Thoracic aorta (tissue), 2 donors: ENCODE measurements around the gene RBFOX1. TPM values are rescaled to one million over a fixed set of nuclear protein-coding genes. Genes with fewer than 3 reads are reported as not detected.

Experiments
- ATAC-seq: fragments of 150-250 bp; one replicate; pipeline ENCODE4 v1.8.0; 2017; ENCODE audit warnings: low read depth; ENCODE audit not compliant: insufficient number of reproducible peaks, low FRiP score
- DNase-seq: peaks from one replicate; pipeline ENCODE4 v3.0.0-alpha.2; 2020; ENCODE audit warnings: low spot score
- H3K27ac ChIP-seq, 2 donors: fragments of 200-600 bp; sonication (generic); 1 replicate in 1 of 2; 2 replicates in 1 of 2; pipeline ENCODE4 v1.5.1; 2016; ENCODE audit warnings: mild to moderate bottlenecking in 2 of 2, moderate library complexity in 2 of 2
- H3K27me3 ChIP-seq: fragments of 200-600 bp; sonication (generic); replicated peaks from 2 replicates; pipeline ENCODE4 v1.6.0; 2016; ENCODE audit warnings: mild to moderate bottlenecking; ENCODE audit not compliant: insufficient read depth
- H3K36me3 ChIP-seq: fragments of 200-600 bp; sonication (generic); one replicate; pipeline ENCODE4 v1.5.1; 2016
- H3K4me1 ChIP-seq, 2 donors: fragments of 200-600 bp; sonication (generic); 1 replicate in 1 of 2; 2 replicates in 1 of 2; pipeline versions ENCODE4 v1.5.1 to v1.6.0; 2016; ENCODE audit warnings: low read depth in 2 of 2, mild to moderate bottlenecking in 1 of 2; ENCODE audit not compliant: control insufficient read depth in 1 of 2
- H3K4me3 ChIP-seq: fragments of 200-600 bp; sonication (generic); 2 replicates; pipeline ENCODE4 v1.5.1; 2016; ENCODE audit warnings: mild to moderate bottlenecking
- H3K9me3 ChIP-seq: fragments of 200-600 bp; sonication (generic); 2 replicates; pipeline ENCODE4 v1.5.1; 2016
- CTCF ChIP-seq: fragments of 200-600 bp; sonication (generic); IDR thresholded peaks from one replicate; pipeline ENCODE4 v1.5.1; 2019; ENCODE audit warnings: antibody characterized with exemption
- total RNA-seq, 2 donors: library from RNA; depleted of rRNA; stranded (reverse); fragments of >200 nt; gene quantifications; one replicate each; pipeline versions ENCODE4 v1.1.0 to v1.2.3, GENCODE V29; 2016

RBFOX1 gene
- total RNA-seq, 2 donors from 2014 or later = not detected

- no peaks in the 10 kb centered on the region for H3K36me3 ChIP-seq
- no peak for TF ChIP-seq CTCF
- H3K9me3 ChIP-seq = no peaks in the 10 kb centered on the region
- no peak overlapping the region for H3K4me3 ChIP-seq
- ATAC-seq = no peak
- H3K27ac ChIP-seq = no peak overlapping the region
- no peak for DNase-seq
- no peaks in the 10 kb centered on the region for H3K27me3 ChIP-seq
- H3K4me1 ChIP-seq = no peaks in the 10 kb centered on the region
Observed at GRCh38 chr16:7318686-7319085, 14.0 kb upstream of the RBFOX1 start.

GRCh38 chr16:7319514-7319913 lies 13.1 kb upstream of the RBFOX1 start:
- H3K4me1 ChIP-seq = no peaks in the 10 kb centered on the region
- ATAC-seq = no peak

GRCh38 chr16:7321661-7322060 lies 11.0 kb upstream of the RBFOX1 start:
- no peak for ATAC-seq
- H3K4me3 ChIP-seq = no peak overlapping the region
- H3K27ac ChIP-seq = no peak overlapping the region
- no peaks in the 10 kb centered on the region for H3K27me3 ChIP-seq
- no peak for TF ChIP-seq CTCF
- H3K4me1 ChIP-seq = no peaks in the 10 kb centered on the region
- no peak for DNase-seq
- no peaks in the 10 kb centered on the region for H3K9me3 ChIP-seq
- H3K36me3 ChIP-seq = no peaks in the 10 kb centered on the region

More at GRCh38 chr16:7319514-7319913, 13.1 kb upstream of the RBFOX1 start:
- Histone ChIP-seq H3K9me3 (no peaks in the 10 kb centered on the region), H3K27ac (no peak overlapping the region), H3K4me3 (no peak overlapping the region), H3K36me3 (no peaks in the 10 kb centered on the region), H3K27me3 (no peaks in the 10 kb centered on the region)
- TF ChIP-seq CTCF = no peak
- no peak for DNase-seq

GRCh38 chr16:7324321-7324720 lies 8.3 kb upstream of the RBFOX1 start:
- Histone ChIP-seq H3K4me1 (no peaks in the 10 kb centered on the region), H3K27me3 (no peaks in the 10 kb centered on the region), H3K36me3 (no peaks in the 10 kb centered on the region), H3K27ac (no peak overlapping the region), H3K9me3 (no peaks in the 10 kb centered on the region), H3K4me3 (no peak overlapping the region)
- DNase-seq = no peak
- no peak for TF ChIP-seq CTCF
- ATAC-seq = no peak

- no peak for TF ChIP-seq CTCF
- no peaks in the 10 kb centered on the region for H3K4me1 ChIP-seq
- H3K27me3 ChIP-seq = no peaks in the 10 kb centered on the region
- H3K9me3 ChIP-seq = no peaks in the 10 kb centered on the region
- no peak for ATAC-seq
- H3K4me3 ChIP-seq = no peak overlapping the region
- H3K27ac ChIP-seq = no peak overlapping the region
- no peak for DNase-seq
- H3K36me3 ChIP-seq = no peaks in the 10 kb centered on the region
Observed at GRCh38 chr16:7325834-7326233, 6.8 kb upstream of the RBFOX1 start.
